ENCODE results near the gene RBL2.

RBL2 gene

GRCh38 chr16:53449816-53450517 lies 15.7 kb downstream of the RBL2 start:
- DNase-seq, result peak; percentile 34

- DNase-seq, result no peak
Observed at GRCh38 chr16:53453928-53454327, 19.7 kb downstream of the RBL2 start.

GRCh38 chr16:53456625-53457024 lies 22.4 kb downstream of the RBL2 start:
- DNase-seq, result no peak

GRCh38 chr16:53457670-53458069 lies 23.4 kb downstream of the RBL2 start:
- DNase-seq, result no peak

- DNase-seq, result no peak
Observed at GRCh38 chr16:53458635-53459034, 24.4 kb downstream of the RBL2 start.

- DNase-seq, result no peak
Observed at GRCh38 chr16:53465606-53466280, 31.5 kb downstream of the RBL2 start.

GRCh38 chr16:53476867-53477266 lies 42.6 kb downstream of the RBL2 start:
- no peak for DNase-seq

GRCh38 chr16:53478965-53479364 lies 44.7 kb downstream of the RBL2 start:
- no peak for DNase-seq

- no peak for DNase-seq
Observed at GRCh38 chr16:53480394-53480793, 46.1 kb downstream of the RBL2 start.

- DNase-seq, result no peak
Observed at GRCh38 chr16:53482123-53482522, 47.9 kb downstream of the RBL2 start.

- DNase-seq, result no peak
Observed at GRCh38 chr16:53484542-53484941, 50.3 kb downstream of the RBL2 start.

- no peak for DNase-seq
Observed at GRCh38 chr16:53486230-53486629, 52.0 kb downstream of the RBL2 start.

GRCh38 chr16:53489755-53490154 lies 55.5 kb downstream of the RBL2 start:
- DNase-seq, result no peak

GRCh38 chr16:53492503-53492902 lies 58.2 kb downstream of the RBL2 start:
- DNase-seq, result no peak

GRCh38 chr16:53494636-53495035 lies 60.4 kb downstream of the RBL2 start:
- DNase-seq, result no peak

- no peak for DNase-seq
Observed at GRCh38 chr16:53495325-53495724, 61.1 kb downstream of the RBL2 start.

GRCh38 chr16:53498984-53499383 lies 64.7 kb downstream of the RBL2 start:
- no peak for DNase-seq

GRCh38 chr16:53501216-53501859 lies 67.1 kb downstream of the RBL2 start:
- DNase-seq, result no peak

GRCh38 chr16:53502331-53503269 lies 68.3 kb downstream of the RBL2 start, which contains the start of gene AKTIP:
Gene AKTIP (minus strand): TSS chr16:53503209. CDS start chr16:53500259, 2,950 bp downstream.
- no peak for DNase-seq

GRCh38 chr16:53503270-53503923 lies 69.1 kb downstream of the RBL2 start:
- DNase-seq, result peak; percentile 100

- DNase-seq, result no peak
Observed at GRCh38 chr16:53503991-53504663, 69.9 kb downstream of the RBL2 start.

- no peak for DNase-seq
Observed at GRCh38 chr16:53504665-53505064, 70.4 kb downstream of the RBL2 start.
